Astrocyte (in vitro differentiated cells and primary cell): ENCODE measurements around the gene ZNF827. TPM values are rescaled to one million over a fixed set of nuclear protein-coding genes. Genes with fewer than 3 reads are reported as not detected.

Source experiments
- DNase-seq: peaks from one replicate; pipeline ENCODE4 v3.0.0-alpha.2; 2010; ENCODE audit warnings: low read depth
- FAIRE-seq: peaks from 2 replicates; lab custom pipeline; 2011; peaks lifted over from hg19 to GRCh38; lab: Jason Lieb, UNC
- H2AFZ ChIP-seq: 2 replicates; pipeline ENCODE4 v1.6.0; 2012; ENCODE audit warnings: low read depth, low read length, inconsistent platforms
- H3K27ac ChIP-seq: 2 replicates; pipeline ENCODE4 v1.5.1; 2011; ENCODE audit warnings: low read depth, low read length, inconsistent platforms
- H3K27me3 ChIP-seq: 2 replicates; pipeline ENCODE4 v1.6.0; 2011; ENCODE audit warnings: low read length, inconsistent platforms; ENCODE audit not compliant: insufficient read depth
- H3K36me3 ChIP-seq: 2 replicates; pipeline ENCODE4 v1.5.1; 2011; ENCODE audit warnings: low read length, inconsistent platforms; ENCODE audit not compliant: insufficient read depth
- H3K4me1 ChIP-seq: 2 replicates; pipeline ENCODE4 v1.5.1; 2011; ENCODE audit warnings: low read length, inconsistent platforms; ENCODE audit not compliant: insufficient read depth
- H3K4me2 ChIP-seq: 2 replicates; pipeline ENCODE4 v1.6.0; 2012; ENCODE audit warnings: low read length, inconsistent platforms
- H3K4me3 ChIP-seq: 2 replicates; pipeline ENCODE4 v1.5.1; 2011; ENCODE audit warnings: low read depth, mild to moderate bottlenecking, low read length, inconsistent platforms; ENCODE audit not compliant: insufficient read depth
- H3K79me2 ChIP-seq: 2 replicates; pipeline ENCODE4 v1.6.0; 2012; ENCODE audit warnings: mild to moderate bottlenecking, low read length, inconsistent platforms; ENCODE audit not compliant: insufficient read depth
- H3K9ac ChIP-seq: 2 replicates; pipeline ENCODE4 v1.6.0; 2012; ENCODE audit warnings: mild to moderate bottlenecking, low read length, inconsistent platforms
- H3K9me3 ChIP-seq: 2 replicates; pipeline ENCODE4 v1.5.1; 2012; ENCODE audit warnings: low read depth, mild to moderate bottlenecking, low read length, inconsistent platforms; ENCODE audit not compliant: insufficient read depth
- H4K20me1 ChIP-seq: 2 replicates; pipeline ENCODE4 v1.6.0; 2012; ENCODE audit warnings: low read length, inconsistent platforms; ENCODE audit not compliant: insufficient read depth
- H3K27ac Mint-ChIP-seq: one replicate; pipeline ENCODE4 v1.8.0; 2021; ENCODE audit warnings: mild to moderate bottlenecking, mixed read lengths; ENCODE audit not compliant: unreplicated experiment
- H3K27me3 Mint-ChIP-seq: one replicate; pipeline ENCODE4 v1.8.0; 2021; ENCODE audit warnings: low read depth, mixed read lengths; ENCODE audit not compliant: unreplicated experiment
- H3K36me3 Mint-ChIP-seq: one replicate; pipeline ENCODE4 v1.8.0; 2021; ENCODE audit warnings: low read depth, mixed read lengths; ENCODE audit not compliant: unreplicated experiment
- H3K4me1 Mint-ChIP-seq: one replicate; pipeline ENCODE4 v1.8.0; 2021; ENCODE audit warnings: low read depth, mixed read lengths; ENCODE audit not compliant: unreplicated experiment
- H3K4me3 Mint-ChIP-seq: one replicate; pipeline ENCODE4 v1.8.0; 2021; ENCODE audit warnings: mild to moderate bottlenecking, moderate library complexity, mixed read lengths; ENCODE audit not compliant: unreplicated experiment
- H3K9me3 Mint-ChIP-seq: one replicate; pipeline ENCODE4 v1.8.0; 2021; ENCODE audit warnings: mild to moderate bottlenecking, mixed read lengths; ENCODE audit not compliant: unreplicated experiment
- CTCF ChIP-seq: IDR thresholded peaks from 2 replicates; pipeline ENCODE4 v1.5.1; 2011; ENCODE audit warnings: low read depth, mild to moderate bottlenecking, inconsistent platforms, low read length, moderate library complexity; ENCODE audit not compliant: insufficient read depth
- EZH2 ChIP-seq: IDR thresholded peaks from 2 replicates; pipeline ENCODE4 v1.6.1; 2012; ENCODE audit warnings: mild to moderate bottlenecking, low read length, inconsistent platforms; ENCODE audit not compliant: insufficient read depth
- total RNA-seq: library from RNA; stranded (reverse); gene quantifications from 2 replicates; pipeline ENCODE4 v1.2.1, GENCODE V29; 2021

The ZNF827 gene
- total RNA-seq, 1 donor from 2014 or later = 39.7 TPM

- no peaks in the 10 kb centered on the region for H3K79me2 ChIP-seq
- peak overlapping the region; percentile 73 for H3K27ac ChIP-seq
- no peaks in the 10 kb centered on the region for H3K9me3 ChIP-seq
- Mint-ChIP-seq H3K9me3 (no peaks in the 10 kb centered on the region), H3K4me3 (no peak overlapping the region), H3K27me3 (peaks cover 2% of the 10 kb centered on the region), H3K36me3 (no peaks in the 10 kb centered on the region), H3K4me1 (peaks cover 14% of the 10 kb centered on the region), H3K27ac (no peak overlapping the region)
- H2AFZ ChIP-seq = no peak overlapping the region
- no peaks in the 10 kb centered on the region for H4K20me1 ChIP-seq
- TF ChIP-seq CTCF = no peak
- no peak for TF ChIP-seq EZH2
- peak overlapping the region; percentile 61 for H3K4me2 ChIP-seq
- no peak overlapping the region for H3K9ac ChIP-seq
- H3K36me3 ChIP-seq = no peaks in the 10 kb centered on the region
- FAIRE-seq (no peak), DNase-seq (peak; percentile 98)
- peaks cover 16% of the 10 kb centered on the region for H3K4me1 ChIP-seq
- no peak overlapping the region for H3K4me3 ChIP-seq
- no peaks in the 10 kb centered on the region for H3K27me3 ChIP-seq
Measured at GRCh38 chr4:145954924-145955339, 16.3 kb upstream of the ZNF827 start.

GRCh38 chr4:145951931-145952330, 13.3 kb upstream of the ZNF827 start:
- Histone ChIP-seq H3K36me3 (no peaks in the 10 kb centered on the region), H3K79me2 (no peaks in the 10 kb centered on the region), H3K27me3 (no peaks in the 10 kb centered on the region), H3K4me1 (peaks cover 16% of the 10 kb centered on the region), H3K9me3 (no peaks in the 10 kb centered on the region), H3K4me3 (no peak overlapping the region), H3K27ac (no peak overlapping the region), H2AFZ (no peak overlapping the region), H3K9ac (no peak overlapping the region), H4K20me1 (no peaks in the 10 kb centered on the region), H3K4me2 (no peak overlapping the region)
- no peaks in the 10 kb centered on the region for H3K9me3 Mint-ChIP-seq
- H3K36me3 Mint-ChIP-seq = no peaks in the 10 kb centered on the region
- H3K4me1 Mint-ChIP-seq = peaks cover 10% of the 10 kb centered on the region
- peaks cover 7% of the 10 kb centered on the region for H3K27me3 Mint-ChIP-seq
- DNase-seq = no peak
- FAIRE-seq = no peak
- no peak overlapping the region for H3K4me3 Mint-ChIP-seq
- TF ChIP-seq EZH2 (no peak), CTCF (no peak)
- H3K27ac Mint-ChIP-seq = no peak overlapping the region

GRCh38 chr4:145945431-145946155, 7.0 kb upstream of the ZNF827 start:
- Histone ChIP-seq H3K4me2 (no peak overlapping the region), H2AFZ (no peak overlapping the region), H4K20me1 (no peaks in the 10 kb centered on the region), H3K9ac (no peak overlapping the region), H3K27ac (no peak overlapping the region), H3K27me3 (no peaks in the 10 kb centered on the region), H3K4me1 (no peaks in the 10 kb centered on the region), H3K79me2 (no peaks in the 10 kb centered on the region), H3K4me3 (no peak overlapping the region), H3K36me3 (no peaks in the 10 kb centered on the region), H3K9me3 (no peaks in the 10 kb centered on the region)
- Mint-ChIP-seq H3K27ac (no peak overlapping the region), H3K4me3 (no peak overlapping the region), H3K36me3 (no peaks in the 10 kb centered on the region), H3K9me3 (no peaks in the 10 kb centered on the region), H3K27me3 (peaks cover 8% of the 10 kb centered on the region), H3K4me1 (no peaks in the 10 kb centered on the region)
- TF ChIP-seq CTCF = no peak
- DNase-seq = no peak
- FAIRE-seq = no peak
